Measurements from ENCODE around the gene ARMC3.

GRCh38 chr10:23079700-23080099 is 151.8 kb downstream of the ARMC3 start:
- TF ChIP-seq, protein P1, sequence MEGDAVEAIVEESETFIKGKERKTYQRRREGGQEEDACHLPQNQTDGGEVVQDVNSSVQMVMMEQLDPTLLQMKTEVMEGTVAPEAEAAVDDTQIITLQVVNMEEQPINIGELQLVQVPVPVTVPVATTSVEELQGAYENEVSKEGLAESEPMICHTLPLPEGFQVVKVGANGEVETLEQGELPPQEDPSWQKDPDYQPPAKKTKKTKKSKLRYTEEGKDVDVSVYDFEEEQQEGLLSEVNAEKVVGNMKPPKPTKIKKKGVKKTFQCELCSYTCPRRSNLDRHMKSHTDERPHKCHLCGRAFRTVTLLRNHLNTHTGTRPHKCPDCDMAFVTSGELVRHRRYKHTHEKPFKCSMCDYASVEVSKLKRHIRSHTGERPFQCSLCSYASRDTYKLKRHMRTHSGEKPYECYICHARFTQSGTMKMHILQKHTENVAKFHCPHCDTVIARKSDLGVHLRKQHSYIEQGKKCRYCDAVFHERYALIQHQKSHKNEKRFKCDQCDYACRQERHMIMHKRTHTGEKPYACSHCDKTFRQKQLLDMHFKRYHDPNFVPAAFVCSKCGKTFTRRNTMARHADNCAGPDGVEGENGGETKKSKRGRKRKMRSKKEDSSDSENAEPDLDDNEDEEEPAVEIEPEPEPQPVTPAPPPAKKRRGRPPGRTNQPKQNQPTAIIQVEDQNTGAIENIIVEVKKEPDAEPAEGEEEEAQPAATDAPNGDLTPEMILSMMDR (IDR thresholded peaks at IDR 0.05), result no peak
- no peak for TF ChIP-seq POLR2A (IDR thresholded peaks at IDR 0.05)

All from uterus (tissue), 2 donors.